Measurements from ENCODE around the gene LIN7B. TPM values are rescaled to one million over a fixed set of nuclear protein-coding genes. Genes with fewer than 3 reads are reported as not detected.

The LIN7B gene
- total RNA-seq, 1 experiment from 2014 or later: 4.2 TPM

DNA sequence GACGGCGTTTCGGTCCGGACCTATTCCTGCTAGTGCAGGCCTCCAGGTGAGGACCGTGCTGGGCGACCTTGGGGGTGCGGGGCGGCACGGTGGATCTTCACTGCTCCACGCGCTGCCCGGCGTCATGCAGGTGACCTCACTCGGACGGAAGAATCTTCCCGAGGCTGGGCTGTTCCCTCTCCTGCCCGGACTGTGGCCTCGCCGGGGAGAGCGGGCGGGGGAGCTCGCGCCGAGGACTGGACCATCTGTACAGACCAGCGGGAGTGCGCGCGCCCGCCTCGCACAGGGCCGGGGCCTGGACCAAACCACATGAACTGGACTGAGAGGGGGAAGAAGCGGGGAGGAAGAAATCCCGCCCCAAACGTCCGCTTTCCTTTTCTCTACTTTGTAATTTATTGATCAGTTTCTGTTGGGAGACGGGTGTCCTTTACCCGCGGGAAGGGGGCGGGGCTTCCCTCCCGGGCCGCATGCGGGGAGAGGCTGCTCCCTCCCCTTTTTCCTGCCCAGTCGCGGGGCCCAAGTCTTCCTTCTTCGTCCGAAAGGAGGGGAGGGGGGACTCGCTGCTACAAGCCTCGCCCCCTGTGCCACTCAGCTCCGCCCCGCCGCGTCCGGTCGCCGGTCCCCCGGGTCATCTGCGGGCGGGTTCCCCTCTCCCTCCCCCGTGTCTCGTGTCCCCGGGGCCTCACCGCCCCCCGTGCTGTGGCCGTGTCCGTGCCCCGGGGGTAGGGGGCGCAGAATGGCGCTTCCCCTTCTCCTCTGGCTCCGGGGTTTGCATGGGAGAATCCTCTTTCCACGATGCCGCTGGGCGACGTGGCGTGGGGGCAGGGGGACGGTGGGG, 36.2 kb downstream of the LIN7B start:
- WGBS (ENCODE audit: extremely low coverage, insufficient read length, low lambda C conversion rate): no CpG with 5 or more reads among the region's 75 CpGs
- no peak overlapping the region for H2AK5ac ChIP-seq (ENCODE audit: insufficient read length, low read length)
- no peaks in the 10 kb centered on the region for H3K79me1 ChIP-seq (ENCODE audit: insufficient read depth, low read depth, low read length, poor library complexity, severe bottlenecking)
- Mint-ChIP-seq H3K9me3 (peaks cover 0 to 6% of the 10 kb centered on the region in 2 experiments; a peak in 2 of 5 replicates), H3K4me1 (peaks cover 20 to 53% of the 10 kb centered on the region in 2 experiments), H3K4me3 (peak overlapping the region; percentile 87 to 96), H3K36me3 (ENCODE audit: insufficient read depth in 1 of 3, low read depth in 3 of 3) (peaks cover 0 to 15% (median 0%) of the 10 kb centered on the region in 3 experiments; a peak in 4 of 7 replicates), H3K27ac (peak overlapping the region; percentile 93 to 98 (median 94); a peak in 6 of 7 replicates), H3K27me3 (ENCODE audit: low read depth) (peaks cover 33% of the 10 kb centered on the region)
- no peak overlapping the region for H3K18ac ChIP-seq (ENCODE audit: insufficient read length, low read depth, low read length)
- peak overlapping the region; percentile 53 for H3K14ac ChIP-seq (ENCODE audit: insufficient read depth, low read length)
- no peak overlapping the region for H2AFZ ChIP-seq (ENCODE audit: low read length)
- no peak overlapping the region for H3K27ac ChIP-seq (ENCODE audit: insufficient read length, low read depth, low read length)
- H3K4ac ChIP-seq (ENCODE audit: low read depth, low read length): no peak overlapping the region
- H3K27me3 ChIP-seq (ENCODE audit: insufficient read depth, low read length): no peaks in the 10 kb centered on the region; the same call in 1 of the 2 replicates
- no peak overlapping the region for H2BK5ac ChIP-seq (ENCODE audit: insufficient read length, low read length)
- peak; percentile 89 for DNase-seq
- H3T11ph ChIP-seq (ENCODE audit: low read length): no peak overlapping the region
- H3K23me2 ChIP-seq (ENCODE audit: insufficient read length, low read depth, low read length, poor library complexity, severe bottlenecking): peaks cover 17% of the 10 kb centered on the region
- no peaks in the 10 kb centered on the region for H3K79me2 ChIP-seq (ENCODE audit: insufficient read depth, low read length)
- no peak overlapping the region for H3K56ac ChIP-seq (ENCODE audit: insufficient read length, low read depth, low read length)
- H4K20me1 ChIP-seq (ENCODE audit: control insufficient read depth, insufficient read depth, insufficient read length): no peaks in the 10 kb centered on the region
- H3K9ac ChIP-seq (ENCODE audit: extremely low read depth, insufficient read length, low read length): peak overlapping the region; percentile 32
- peak overlapping the region; percentile 57 for H3K4me2 ChIP-seq (ENCODE audit: insufficient read depth, insufficient read length, low read length)
- no peak overlapping the region for H4K8ac ChIP-seq (replicated peaks; ENCODE audit: insufficient read length, low read depth, low read length)
- H4K91ac ChIP-seq (ENCODE audit: insufficient read length, low read depth, low read length): no peak overlapping the region
- no peak overlapping the region for H2BK15ac ChIP-seq (ENCODE audit: low read depth, low read length)
- H3K23ac ChIP-seq (ENCODE audit: insufficient read length, low read depth, low read length): no peak overlapping the region
- TF ChIP-seq, protein P1, sequence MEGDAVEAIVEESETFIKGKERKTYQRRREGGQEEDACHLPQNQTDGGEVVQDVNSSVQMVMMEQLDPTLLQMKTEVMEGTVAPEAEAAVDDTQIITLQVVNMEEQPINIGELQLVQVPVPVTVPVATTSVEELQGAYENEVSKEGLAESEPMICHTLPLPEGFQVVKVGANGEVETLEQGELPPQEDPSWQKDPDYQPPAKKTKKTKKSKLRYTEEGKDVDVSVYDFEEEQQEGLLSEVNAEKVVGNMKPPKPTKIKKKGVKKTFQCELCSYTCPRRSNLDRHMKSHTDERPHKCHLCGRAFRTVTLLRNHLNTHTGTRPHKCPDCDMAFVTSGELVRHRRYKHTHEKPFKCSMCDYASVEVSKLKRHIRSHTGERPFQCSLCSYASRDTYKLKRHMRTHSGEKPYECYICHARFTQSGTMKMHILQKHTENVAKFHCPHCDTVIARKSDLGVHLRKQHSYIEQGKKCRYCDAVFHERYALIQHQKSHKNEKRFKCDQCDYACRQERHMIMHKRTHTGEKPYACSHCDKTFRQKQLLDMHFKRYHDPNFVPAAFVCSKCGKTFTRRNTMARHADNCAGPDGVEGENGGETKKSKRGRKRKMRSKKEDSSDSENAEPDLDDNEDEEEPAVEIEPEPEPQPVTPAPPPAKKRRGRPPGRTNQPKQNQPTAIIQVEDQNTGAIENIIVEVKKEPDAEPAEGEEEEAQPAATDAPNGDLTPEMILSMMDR (conservative IDR thresholded peaks at IDR 0.05): no peak
- no peaks in the 10 kb centered on the region for H3K9me3 ChIP-seq (ENCODE audit: control insufficient read depth, low read depth, low read length)
- H3K4me1 ChIP-seq (ENCODE audit: insufficient read depth, low read length): no peaks in the 10 kb centered on the region; the same call in 1 of the 2 replicates
- H2BK120ac ChIP-seq (ENCODE audit: low read depth, low read length, poor library complexity, severe bottlenecking): no peak overlapping the region
- no peak overlapping the region for H2BK20ac ChIP-seq (ENCODE audit: low read depth, low read length, poor library complexity, severe bottlenecking)
- H4K5ac ChIP-seq (ENCODE audit: insufficient read length, low read depth, low read length): no peak overlapping the region
- H2BK12ac ChIP-seq (ENCODE audit: insufficient read length, low read depth, low read length): no peak overlapping the region

Measured in H9 (cell line).